Stimulated activated CD4-positive, alpha-beta T cell treated with anti-CD3 and anti-CD28 coated beads, Interleukin-1b, Interleukin-23, amount 100 ng/mL, for 48 hours (primary cell): ENCODE results near the gene SLC1A2.

Experiments
- DNase-seq: peaks from one replicate; pipeline ENCODE4 v3.0.0-alpha.2; 2020

The SLC1A2 gene

DNA sequence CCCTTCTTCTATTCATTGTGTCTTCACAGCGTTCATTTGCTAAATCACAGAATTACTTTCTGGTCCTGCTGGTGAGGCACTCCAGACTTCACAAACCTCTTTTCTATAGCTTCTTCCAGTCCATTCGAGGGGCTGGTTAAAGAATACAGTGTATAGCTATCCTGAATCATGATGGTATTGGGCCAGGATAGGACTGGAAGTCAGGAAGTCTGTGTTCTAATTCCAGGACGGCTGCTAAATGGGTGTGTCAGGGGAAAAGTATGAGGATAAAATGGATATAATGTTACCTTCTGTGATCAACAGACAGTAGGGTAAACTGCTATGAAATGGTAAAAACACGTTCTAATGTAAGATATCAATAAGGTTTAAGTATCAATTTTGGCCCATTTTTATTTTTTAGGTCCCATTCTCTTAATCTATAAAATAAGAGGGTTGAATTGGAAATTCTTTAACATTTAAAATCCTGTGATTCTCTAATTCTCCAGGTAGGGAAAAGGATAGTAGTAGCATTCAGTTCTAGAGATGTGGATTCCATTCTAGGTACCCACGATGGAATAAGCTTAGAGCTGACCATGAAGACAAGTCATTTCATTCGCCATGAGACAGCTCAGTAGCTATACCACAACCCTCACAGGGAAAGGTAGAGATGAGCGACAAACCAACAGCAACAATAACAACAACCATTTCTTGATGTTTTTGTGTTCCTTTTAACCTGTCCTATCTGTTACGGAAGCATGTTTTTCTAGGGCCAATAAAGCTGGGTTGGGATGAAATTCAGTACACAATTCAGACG is 96.1 kb downstream of the SLC1A2 start:
- DNase-seq, result no peak

DNA sequence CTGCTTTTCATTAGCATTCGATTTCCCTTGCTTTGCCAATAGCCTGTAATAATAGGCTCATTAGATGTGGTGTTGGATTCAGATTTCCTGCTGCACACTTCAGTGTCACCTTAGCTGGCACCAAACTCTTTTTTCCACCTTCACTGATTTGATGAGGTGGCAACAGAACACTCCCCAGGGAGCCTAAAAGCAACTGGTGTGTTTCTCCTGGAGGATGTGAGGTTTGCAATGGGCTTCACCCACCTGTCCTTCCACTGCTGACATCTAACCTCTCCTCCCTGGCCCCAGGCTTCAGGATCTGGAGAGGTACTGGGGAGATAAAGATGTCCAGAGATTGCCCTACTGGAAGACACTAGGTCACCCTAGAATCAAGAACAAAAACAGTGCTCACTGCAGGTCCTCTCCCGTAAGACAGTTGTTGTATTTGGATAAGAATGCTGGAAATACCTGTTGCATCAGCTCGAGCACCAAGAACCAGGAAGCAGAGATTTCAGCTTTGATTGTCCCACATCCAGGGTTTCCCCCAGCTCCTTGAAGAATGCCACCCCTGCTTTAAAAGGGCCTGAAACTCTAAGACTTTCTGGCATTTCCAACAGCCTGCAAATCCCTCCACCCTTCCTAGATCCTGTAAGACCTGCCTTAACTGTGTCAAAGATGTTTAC is 96.9 kb downstream of the SLC1A2 start:
- no peak for DNase-seq

DNA sequence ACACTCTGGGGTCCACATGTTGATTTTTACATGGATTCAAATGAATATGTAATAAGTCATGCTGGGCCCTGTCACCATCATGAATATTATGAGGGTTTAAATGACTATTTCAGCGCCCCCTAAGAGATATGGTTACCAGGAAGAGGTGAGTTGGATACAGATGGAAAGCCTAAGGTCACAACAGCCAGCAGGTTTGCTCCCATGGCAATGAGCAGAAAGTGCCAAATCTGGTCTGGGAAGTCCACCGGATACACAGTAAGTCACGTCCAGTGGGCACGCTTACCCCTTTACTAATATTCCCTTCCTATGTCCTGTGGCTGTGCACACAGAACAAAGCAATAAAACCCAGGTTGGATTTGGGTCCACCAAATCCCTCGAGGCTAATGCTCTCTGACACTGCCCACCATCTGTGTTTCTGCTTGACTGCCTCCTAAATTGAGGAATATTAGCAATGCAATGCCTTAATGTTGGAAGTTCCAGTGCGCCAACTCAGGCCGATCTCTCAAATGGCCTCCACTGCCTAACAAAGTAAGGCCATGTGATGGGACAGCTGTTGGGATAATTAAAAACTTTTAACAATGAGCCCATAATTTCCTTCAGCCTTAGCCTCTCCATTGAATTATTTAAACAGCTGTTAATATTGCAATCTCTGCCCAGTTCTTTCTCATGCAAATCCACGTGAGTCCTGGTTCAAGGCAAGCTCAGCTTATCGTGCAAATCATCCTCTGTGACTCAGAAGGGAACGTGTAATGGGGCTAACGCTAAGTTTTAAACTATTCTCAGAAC is 97.6 kb downstream of the SLC1A2 start:
- DNase-seq, result no peak

DNA sequence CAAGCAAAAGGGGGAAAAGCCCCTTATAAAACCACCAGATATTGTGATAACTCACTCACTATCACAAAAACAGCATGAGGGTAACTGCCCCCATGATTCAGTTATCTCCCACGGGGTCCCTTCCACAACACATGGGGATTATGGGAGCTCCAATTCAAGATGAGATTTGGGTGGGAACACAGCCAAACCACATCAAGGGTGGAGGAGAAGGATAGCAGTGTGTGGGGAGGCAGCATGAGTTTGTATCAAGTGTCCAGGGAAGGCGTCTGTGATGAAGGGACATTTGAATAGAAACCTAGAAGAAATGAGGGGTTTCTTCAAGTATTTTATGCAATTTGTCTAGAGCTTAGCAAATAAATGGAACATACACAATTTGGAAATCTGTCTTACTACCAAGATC is 98.2 kb downstream of the SLC1A2 start:
- DNase-seq, result no peak

DNA sequence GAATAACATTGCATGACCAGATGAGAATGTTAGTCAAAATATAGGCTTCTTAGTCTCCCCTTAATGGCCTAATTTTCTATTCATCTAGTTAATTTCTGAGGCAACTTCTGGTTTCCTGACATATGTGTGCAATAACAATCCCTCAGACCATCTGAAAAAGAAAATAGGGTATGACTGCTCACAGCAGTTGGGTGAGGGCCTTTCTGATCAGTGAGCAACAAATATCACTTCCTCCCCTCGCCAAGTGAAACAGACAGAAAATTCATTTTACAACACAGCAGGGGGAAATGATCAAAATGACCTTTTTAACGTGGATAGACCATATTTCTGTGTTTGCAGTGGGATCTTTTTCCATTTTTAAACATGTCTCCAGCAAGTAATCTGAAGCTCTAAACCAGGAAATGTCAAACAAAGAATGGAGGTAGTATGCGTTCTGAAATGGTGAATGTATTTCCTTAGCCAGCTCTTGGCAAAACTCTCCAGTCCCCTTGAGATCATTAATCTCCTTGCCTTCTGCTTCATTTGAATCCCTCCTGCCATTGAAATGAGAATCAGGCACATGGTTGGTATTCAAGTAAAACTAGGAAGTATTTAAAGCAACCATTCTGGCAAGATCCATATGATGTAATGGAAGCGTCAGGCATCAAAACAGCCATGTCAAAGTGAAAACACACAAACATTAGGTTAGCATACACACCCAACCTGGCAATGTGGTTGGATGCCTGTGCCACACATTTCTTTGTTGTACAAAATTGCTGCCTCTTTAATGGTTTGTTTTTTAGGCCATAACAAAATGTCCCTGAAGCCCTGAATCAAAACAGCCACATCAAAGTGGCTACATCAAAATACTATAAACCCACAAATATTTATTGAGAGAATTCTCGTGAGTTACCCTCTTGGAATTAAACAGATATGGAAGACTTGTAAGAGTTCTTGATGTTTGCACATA is 100.1 kb downstream of the SLC1A2 start:
- no peak for DNase-seq

DNA sequence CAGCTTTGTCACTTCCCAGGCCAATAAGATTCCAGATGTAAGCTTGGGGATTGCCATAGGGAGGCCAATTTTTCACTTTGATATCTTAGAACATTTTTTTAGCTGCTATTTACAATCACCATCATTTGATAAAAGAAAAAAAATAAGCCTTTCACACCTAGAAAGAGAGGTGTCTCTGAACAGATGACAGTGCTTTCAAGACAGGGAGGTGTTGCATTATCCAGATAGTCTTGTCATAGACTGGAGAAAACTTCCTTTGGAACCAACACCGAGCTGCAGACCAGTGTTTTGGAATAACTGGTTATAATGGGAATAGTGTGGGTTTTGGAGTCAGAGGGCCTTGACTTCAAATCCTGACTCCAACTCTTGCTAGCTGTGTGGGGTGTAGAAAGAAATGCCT is 101.0 kb downstream of the SLC1A2 start:
- no peak for DNase-seq

DNA sequence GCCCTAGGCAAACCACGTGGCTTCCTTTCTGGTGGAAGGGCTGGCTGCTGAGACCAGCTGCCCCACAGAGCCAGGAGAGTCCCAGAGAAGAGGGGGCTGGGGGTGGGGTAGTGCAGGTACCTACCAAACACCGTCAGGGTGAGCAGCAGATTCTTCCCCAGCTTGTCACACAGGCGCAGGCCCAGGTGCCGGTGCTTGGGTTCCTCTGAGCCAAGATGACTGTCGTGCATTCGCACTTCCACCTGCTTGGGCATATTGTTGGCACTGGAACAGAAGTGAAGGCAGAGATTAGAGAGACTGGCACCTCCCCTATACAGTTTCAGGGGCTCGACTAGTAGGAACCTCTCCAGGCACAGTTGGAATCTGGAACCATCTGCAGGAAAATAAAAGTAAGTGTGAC is 102.1 kb downstream of the SLC1A2 start:
- DNase-seq, result no peak

DNA sequence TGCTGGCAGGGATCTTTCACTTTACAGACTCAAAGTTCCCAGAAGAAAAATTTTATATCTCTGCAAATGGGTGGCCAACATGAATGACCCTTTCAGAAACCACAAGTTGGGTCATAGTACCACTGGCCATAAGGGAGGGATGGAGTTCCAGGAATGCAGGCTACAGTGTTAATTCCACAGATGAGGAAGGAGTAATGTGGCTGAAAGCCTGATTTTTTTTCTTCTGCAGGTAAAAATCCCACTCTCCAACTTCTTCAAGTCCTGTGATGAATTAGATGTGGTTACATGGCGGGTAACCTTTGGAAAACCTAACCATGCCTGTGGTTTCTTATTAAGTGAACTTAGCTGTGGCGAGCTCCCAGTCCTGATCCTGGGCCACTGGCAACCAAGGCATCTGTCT is 103.2 kb downstream of the SLC1A2 start:
- no peak for DNase-seq

DNA sequence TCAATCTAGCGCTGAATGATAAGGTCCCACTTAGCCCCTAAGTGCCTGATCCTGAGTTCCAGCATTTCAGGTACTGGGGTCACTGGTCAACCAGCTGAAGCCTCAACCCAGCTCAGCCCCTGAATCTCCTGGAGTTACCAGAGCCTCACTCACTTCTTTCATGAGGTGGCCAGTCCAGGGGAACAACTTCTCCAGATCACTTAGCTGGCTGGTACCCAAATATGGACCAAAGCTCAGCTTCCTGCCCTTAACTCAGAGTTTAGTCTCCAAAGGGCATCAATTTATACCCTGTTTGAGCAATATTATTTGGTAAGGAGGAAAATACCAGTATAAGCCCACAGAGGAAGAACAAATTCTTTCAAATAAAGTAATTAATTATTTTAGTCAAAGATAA is 105.6 kb downstream of the SLC1A2 start:
- no peak for DNase-seq

DNA sequence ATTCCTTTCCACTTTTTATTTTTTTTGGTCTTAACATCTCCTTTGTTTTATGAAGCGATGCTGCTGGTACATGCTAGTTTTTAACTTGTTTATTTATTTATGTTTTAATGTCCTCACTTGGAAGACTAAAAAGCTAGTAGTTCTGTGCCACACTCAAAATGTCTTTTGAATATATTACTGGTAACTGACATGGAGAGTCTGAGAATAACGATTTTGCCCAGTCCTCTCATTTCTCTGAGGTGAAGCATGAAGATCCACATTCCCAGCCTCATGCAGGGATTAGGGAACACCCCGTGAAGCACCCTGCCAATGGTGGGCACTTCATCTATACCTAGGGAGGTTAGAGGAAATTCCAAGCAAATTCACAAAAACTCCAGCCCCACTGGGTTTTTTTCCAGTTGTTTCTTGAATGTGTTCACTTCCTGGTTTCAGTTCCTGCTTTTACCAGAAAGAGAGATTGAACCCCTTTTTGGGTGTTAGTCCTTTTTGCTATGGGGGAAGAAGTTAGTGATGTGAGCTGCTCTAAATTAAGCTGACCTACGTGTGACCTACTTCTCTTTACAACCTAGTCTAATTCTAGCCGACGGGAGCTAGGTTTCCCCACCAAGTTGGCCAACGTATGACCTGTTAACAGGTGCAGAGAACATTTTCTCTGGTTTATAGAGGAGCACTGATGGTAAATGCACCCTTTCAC is 106.1 kb downstream of the SLC1A2 start:
- no peak for DNase-seq

DNA sequence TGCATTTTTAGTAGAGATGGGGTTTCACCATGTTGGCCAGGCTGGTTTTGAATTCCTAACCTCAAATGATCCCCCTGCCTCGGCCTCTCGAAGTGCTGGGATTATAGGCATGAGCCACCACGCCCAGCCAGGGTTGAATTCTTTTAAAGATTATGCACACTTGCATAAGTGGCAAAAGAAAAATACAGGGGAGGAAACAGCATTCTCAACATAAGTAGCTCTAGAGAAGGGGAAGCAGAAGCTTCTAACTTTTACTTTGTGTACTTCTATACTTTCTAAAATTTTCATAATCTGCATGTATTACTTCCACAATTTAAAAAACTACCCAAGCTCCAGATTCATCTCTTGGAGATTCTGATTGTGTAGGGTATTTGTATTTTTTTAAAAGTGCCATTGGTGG is 108.0 kb downstream of the SLC1A2 start:
- no peak for DNase-seq

DNA sequence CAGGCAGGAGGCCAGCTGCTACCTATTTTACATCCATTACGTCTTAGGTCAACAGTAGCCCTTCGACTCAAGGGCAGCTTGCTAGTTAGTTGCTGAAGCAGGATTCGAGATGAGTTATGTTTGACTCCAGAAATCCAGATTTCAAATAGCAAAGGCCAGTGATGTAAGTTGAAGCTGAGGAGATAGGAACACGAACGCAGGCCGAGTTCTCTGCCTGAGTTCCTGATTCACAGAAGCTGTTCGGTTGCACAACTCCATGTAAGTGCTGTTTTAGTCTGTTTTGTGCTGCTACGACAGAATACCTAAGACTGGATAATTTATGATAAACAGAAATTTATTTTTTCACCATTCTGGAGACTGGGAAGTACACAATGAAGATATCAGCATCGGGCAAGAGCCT is 111.2 kb downstream of the SLC1A2 start:
- DNase-seq, result no peak

DNA sequence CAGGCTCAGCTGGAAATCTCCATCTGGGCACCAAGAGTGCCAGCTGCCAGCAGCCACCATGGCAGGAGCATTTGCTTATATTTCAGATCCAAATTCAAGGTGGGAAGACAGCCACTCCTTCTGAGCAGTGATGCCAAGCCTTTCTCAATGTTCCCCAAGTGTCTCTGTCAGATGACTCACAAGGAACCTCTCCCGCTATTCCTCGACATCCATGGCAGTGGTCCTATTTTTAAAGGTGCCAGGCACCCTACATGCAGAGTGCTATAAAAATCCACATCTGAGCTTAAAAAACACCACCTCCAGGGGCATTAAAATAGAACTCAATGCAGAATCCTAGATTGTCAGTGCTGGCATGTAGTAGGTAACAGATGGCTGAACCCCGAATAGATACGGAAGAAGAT is 112.1 kb downstream of the SLC1A2 start:
- no peak for DNase-seq

DNA sequence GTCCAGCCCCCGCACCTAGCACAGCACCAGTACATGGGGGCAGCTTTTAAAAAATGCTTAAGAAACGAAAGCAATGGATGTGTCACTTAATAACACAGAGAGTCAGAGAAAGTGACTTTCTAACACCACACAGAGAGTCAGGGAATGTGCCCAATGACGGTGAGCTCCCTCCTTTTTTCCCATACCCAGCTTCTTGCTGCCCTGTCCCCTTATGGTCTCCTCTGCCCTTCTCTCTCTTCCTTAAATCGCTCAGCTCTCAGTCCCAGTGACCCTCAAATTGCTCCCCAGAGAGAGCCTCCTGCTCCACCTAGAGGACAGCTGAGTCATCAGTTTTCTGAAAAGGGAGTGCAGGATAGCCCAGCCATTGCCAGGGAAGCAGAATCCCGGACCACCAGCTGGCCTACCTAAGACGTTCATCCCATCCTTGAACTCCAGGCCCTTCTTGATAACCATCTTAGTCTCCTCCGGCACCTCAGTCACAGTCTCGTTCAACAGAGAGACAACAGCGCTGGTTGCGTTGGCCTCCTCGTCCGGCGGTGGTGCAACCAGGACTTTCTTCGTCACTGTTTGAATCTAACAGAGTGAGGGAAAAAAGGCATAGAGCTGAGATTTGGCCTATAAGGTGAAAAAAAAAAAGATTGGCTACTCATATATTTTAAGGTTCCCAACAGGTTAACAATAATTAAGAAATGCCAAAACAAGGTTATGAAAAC is 113.5 kb downstream of the SLC1A2 start:
- DNase-seq, result no peak

DNA sequence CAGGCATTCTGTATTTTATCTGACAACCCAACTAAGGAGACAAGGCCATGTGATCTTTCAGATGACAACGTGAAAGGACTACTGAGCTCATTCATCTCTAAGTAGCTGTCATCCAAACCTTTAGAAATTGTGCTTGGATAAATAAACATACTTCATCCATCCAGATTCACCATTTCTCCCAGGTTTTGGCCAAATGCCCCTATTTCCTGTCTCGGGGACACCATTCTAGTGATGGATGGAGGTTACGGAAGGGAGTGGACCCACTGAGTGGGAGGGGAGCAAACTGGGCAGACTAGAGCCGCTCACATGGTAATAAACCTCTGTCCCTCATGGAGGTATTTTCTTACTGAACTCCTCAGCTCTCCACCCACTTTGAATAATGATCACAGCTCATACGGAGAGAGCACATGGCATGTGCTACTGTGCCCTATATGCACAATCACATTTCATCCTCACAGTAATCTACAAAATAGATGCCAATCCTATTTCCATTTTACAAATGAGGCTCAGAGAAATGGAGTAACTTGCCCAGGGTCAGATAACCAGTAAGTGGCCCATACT is 114.4 kb downstream of the SLC1A2 start:
- no peak for DNase-seq

DNA sequence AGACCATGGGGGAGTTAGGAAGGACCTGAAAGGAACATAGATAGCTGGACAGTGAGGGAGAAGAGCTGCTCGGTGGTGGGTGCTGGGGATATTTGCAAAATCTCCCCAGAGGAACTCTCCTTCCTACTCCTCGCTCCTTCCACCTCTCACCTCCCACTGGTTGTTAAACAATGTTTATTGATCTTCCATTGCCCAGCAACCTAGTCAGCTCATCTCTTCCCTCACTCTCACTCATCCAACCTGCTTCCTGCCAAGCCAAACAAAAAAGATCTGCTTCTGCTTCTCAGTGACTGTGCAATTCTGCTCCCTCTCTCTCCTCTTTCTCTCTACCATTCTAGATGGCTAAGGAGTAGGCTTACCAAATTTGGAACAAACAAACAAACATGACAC is 115.0 kb downstream of the SLC1A2 start:
- no peak for DNase-seq

DNA sequence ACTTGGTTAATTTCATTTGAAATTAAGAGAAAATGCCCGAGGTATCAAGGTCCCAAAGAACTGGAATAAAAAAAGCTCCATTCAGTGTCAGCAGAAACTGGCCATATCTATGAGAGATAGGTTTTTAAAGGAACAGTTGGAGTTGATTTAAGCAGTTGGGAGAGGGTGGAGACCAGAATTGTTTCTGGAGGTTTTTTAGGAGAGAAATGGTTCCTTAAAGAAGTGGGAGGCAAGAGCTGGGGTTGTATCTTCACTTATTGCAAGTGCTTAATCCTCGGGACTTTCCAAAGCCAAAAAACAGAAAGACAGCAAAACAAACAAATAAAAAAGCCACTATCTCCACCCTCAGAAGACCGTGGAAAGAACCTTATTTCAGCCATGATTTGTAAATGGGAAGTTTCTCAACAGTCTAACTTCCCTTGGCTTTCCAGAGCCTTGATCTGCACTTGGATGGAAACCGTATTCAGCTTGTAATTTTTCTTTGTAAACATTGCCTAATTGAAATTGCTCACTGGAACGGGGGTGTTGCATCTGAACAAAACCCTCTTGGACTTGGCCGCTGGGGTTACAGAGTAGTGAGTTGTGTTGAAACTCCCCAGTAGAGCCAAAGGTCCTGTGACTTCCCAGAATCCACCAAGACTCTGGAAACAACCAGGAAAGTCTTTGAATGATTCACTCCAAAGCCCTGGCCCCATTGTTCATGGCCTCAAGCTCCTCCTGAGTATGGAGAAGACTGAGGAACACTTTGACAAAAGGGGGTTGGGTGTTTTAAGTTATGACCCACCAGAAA is 115.6 kb downstream of the SLC1A2 start:
- DNase-seq, result no peak

DNA sequence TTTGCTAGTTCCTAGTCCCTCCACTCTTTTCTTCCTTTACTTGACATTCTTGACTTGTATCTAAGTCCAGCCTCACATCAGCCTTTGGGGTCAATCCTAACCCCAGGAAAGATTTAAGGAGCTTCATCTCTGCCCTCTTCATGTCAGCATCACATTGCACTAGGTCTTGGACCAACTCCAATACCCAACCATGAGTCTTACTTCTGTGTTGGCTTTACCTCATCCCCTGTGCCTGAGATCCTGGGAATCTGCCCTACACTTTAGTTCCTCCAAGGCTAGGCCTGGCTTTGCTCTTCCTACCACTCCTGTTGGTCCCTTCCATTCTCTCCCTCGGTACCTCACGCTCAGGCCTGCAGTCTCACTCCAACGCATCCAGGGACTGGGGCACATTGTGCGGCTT is 117.0 kb downstream of the SLC1A2 start:
- DNase-seq, result no peak

DNA sequence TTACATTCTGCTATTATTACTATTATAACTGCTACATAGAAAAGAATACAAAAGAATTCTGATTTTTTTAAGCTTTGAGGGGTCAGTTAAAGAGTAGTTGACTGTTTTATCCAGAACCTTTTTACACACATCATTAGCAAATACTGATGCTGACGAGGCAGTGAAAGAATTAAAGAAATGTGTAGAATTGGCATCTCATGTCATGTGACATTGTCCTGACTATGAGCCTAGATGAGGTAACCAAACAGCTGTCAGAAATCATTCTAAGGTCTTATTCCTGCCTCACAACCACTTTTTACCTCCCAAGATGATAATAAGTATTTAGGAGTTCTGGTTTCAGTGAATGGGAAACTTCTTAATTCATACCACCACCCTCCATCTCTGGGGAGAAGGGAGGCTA is 121.0 kb downstream of the SLC1A2 start:
- no peak for DNase-seq

DNA sequence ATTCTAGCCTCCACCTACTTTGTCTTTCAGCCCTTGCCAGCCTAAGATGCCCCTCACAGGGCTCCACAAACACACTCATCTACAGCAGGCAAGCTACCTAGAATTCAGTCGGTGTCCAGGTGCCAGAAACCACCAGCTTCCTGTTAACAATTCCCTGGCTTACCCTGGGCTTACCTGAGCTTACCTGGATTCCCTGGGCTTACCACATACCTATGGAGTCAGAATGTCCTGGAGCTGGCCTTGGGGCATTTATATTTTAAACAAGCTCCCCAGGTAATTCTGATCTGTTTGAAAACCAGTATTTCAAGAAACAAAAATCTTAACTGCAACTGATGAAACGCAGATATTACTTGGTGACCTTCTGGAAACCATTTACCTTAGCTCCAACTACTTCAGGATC is 123.6 kb downstream of the SLC1A2 start:
- no peak for DNase-seq
